Astrocyte (in vitro differentiated cells and primary cell): Measurements from ENCODE around the gene RAB11FIP3. TPM values are rescaled to one million over a fixed set of nuclear protein-coding genes. Genes with fewer than 3 reads are reported as not detected.

Experiments used
- DNase-seq: peaks from one replicate; pipeline ENCODE4 v3.0.0-alpha.2; 2010; ENCODE audit warnings: low read depth
- FAIRE-seq: peaks from 2 replicates; lab custom pipeline; 2011; peaks lifted over from hg19 to GRCh38; lab: Jason Lieb, UNC
- H2AFZ ChIP-seq: 2 replicates; pipeline ENCODE4 v1.6.0; 2012; ENCODE audit warnings: low read depth, low read length, inconsistent platforms
- H3K27ac ChIP-seq: 2 replicates; pipeline ENCODE4 v1.5.1; 2011; ENCODE audit warnings: low read depth, low read length, inconsistent platforms
- H3K27me3 ChIP-seq: 2 replicates; pipeline ENCODE4 v1.6.0; 2011; ENCODE audit warnings: low read length, inconsistent platforms; ENCODE audit not compliant: insufficient read depth
- H3K36me3 ChIP-seq: 2 replicates; pipeline ENCODE4 v1.5.1; 2011; ENCODE audit warnings: low read length, inconsistent platforms; ENCODE audit not compliant: insufficient read depth
- H3K4me1 ChIP-seq: 2 replicates; pipeline ENCODE4 v1.5.1; 2011; ENCODE audit warnings: low read length, inconsistent platforms; ENCODE audit not compliant: insufficient read depth
- H3K4me2 ChIP-seq: 2 replicates; pipeline ENCODE4 v1.6.0; 2012; ENCODE audit warnings: low read length, inconsistent platforms
- H3K4me3 ChIP-seq: 2 replicates; pipeline ENCODE4 v1.5.1; 2011; ENCODE audit warnings: low read depth, mild to moderate bottlenecking, low read length, inconsistent platforms; ENCODE audit not compliant: insufficient read depth
- H3K79me2 ChIP-seq: 2 replicates; pipeline ENCODE4 v1.6.0; 2012; ENCODE audit warnings: mild to moderate bottlenecking, low read length, inconsistent platforms; ENCODE audit not compliant: insufficient read depth
- H3K9ac ChIP-seq: 2 replicates; pipeline ENCODE4 v1.6.0; 2012; ENCODE audit warnings: mild to moderate bottlenecking, low read length, inconsistent platforms
- H3K9me3 ChIP-seq: 2 replicates; pipeline ENCODE4 v1.5.1; 2012; ENCODE audit warnings: low read depth, mild to moderate bottlenecking, low read length, inconsistent platforms; ENCODE audit not compliant: insufficient read depth
- H4K20me1 ChIP-seq: 2 replicates; pipeline ENCODE4 v1.6.0; 2012; ENCODE audit warnings: low read length, inconsistent platforms; ENCODE audit not compliant: insufficient read depth
- H3K27ac Mint-ChIP-seq: one replicate; pipeline ENCODE4 v1.8.0; 2021; ENCODE audit warnings: mild to moderate bottlenecking, mixed read lengths; ENCODE audit not compliant: unreplicated experiment
- H3K27me3 Mint-ChIP-seq: one replicate; pipeline ENCODE4 v1.8.0; 2021; ENCODE audit warnings: low read depth, mixed read lengths; ENCODE audit not compliant: unreplicated experiment
- H3K36me3 Mint-ChIP-seq: one replicate; pipeline ENCODE4 v1.8.0; 2021; ENCODE audit warnings: low read depth, mixed read lengths; ENCODE audit not compliant: unreplicated experiment
- H3K4me1 Mint-ChIP-seq: one replicate; pipeline ENCODE4 v1.8.0; 2021; ENCODE audit warnings: low read depth, mixed read lengths; ENCODE audit not compliant: unreplicated experiment
- H3K4me3 Mint-ChIP-seq: one replicate; pipeline ENCODE4 v1.8.0; 2021; ENCODE audit warnings: mild to moderate bottlenecking, moderate library complexity, mixed read lengths; ENCODE audit not compliant: unreplicated experiment
- H3K9me3 Mint-ChIP-seq: one replicate; pipeline ENCODE4 v1.8.0; 2021; ENCODE audit warnings: mild to moderate bottlenecking, mixed read lengths; ENCODE audit not compliant: unreplicated experiment
- EZH2 ChIP-seq: IDR thresholded peaks from 2 replicates; pipeline ENCODE4 v1.6.1; 2012; ENCODE audit warnings: mild to moderate bottlenecking, low read length, inconsistent platforms; ENCODE audit not compliant: insufficient read depth
- total RNA-seq: library from RNA; stranded (reverse); gene quantifications from 2 replicates; pipeline ENCODE4 v1.2.1, GENCODE V29; 2021
- TF ChIP-seq, protein P1 (sequence below): IDR thresholded peaks from 2 replicates; pipeline ENCODE4 v1.5.1; 2011; ENCODE audit warnings: low read depth, mild to moderate bottlenecking, inconsistent platforms, low read length, moderate library complexity; ENCODE audit not compliant: insufficient read depth

Gene RAB11FIP3
- total RNA-seq, 1 donor from 2014 or later: 21.2 TPM

DNA sequence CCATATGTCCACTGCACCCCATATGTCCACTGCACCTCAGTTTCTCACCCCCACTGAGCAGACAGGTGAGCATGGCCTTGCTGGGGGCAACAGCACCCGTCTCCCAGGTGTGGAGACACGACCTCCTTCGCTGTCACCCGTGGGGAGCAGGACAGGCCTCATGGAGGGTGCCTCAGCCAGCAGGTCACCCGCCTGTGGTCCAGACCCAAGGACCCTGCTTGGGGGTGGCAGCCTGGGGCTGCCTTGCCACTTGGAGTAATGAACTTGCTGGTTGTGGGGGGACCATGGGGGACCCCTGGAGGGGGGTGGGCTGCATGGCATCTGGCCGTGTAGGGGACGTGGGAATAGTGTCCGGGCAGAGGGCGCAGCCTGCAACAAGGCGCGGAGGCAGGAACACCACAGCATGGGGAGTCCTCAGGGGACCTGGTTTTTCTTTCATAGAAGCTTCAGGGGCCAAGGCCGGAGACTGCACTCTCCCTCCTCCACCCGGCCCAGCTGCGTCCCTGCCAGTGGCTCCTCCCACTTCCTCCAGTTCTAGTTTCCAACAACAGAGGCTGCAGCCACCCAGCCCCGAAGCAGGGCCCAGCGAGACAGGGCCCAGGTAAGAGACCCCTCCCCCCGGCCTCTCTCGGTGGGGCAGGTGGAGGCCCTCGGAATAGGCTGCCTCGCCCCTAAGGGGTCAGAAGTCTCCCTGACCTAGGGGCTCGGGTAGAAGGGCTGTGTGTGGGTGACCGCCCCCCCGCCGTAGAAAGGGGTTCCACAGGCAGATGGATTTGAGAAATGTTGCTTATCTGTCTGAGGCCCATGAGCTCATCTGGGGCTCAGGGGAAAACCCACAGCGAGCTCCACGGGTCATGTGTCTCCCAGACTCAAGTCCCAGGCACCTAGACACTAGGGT lies 141.3 kb downstream of the RAB11FIP3 start, which contains the start of gene NHLRC4:
Gene NHLRC4 (plus strand): TSS at position 531 of the 898 bp plus-strand sequence. CDS start 1,043 bp downstream, outside the sequence.
- no peaks in the 10 kb centered on the region for H3K36me3 ChIP-seq
- H3K4me3 ChIP-seq: no peak within 1 kb of the TSS
- H3K27me3 ChIP-seq: peaks cover 6% of the 10 kb centered on the region
- TF ChIP-seq EZH2: no peak
- TF ChIP-seq, protein P1, sequence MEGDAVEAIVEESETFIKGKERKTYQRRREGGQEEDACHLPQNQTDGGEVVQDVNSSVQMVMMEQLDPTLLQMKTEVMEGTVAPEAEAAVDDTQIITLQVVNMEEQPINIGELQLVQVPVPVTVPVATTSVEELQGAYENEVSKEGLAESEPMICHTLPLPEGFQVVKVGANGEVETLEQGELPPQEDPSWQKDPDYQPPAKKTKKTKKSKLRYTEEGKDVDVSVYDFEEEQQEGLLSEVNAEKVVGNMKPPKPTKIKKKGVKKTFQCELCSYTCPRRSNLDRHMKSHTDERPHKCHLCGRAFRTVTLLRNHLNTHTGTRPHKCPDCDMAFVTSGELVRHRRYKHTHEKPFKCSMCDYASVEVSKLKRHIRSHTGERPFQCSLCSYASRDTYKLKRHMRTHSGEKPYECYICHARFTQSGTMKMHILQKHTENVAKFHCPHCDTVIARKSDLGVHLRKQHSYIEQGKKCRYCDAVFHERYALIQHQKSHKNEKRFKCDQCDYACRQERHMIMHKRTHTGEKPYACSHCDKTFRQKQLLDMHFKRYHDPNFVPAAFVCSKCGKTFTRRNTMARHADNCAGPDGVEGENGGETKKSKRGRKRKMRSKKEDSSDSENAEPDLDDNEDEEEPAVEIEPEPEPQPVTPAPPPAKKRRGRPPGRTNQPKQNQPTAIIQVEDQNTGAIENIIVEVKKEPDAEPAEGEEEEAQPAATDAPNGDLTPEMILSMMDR: no peak
- peaks cover 12% of the 10 kb centered on the region for H4K20me1 ChIP-seq
- H3K27ac ChIP-seq: no peak within 1 kb of the TSS
- H2AFZ ChIP-seq: no peak within 1 kb of the TSS
- Mint-ChIP-seq H3K36me3 (no peaks in the 10 kb centered on the region), H3K9me3 (no peaks in the 10 kb centered on the region), H3K27ac (no peak within 1 kb of the TSS), H3K4me3 (no peak within 1 kb of the TSS), H3K4me1 (peaks cover 6% of the 10 kb centered on the region), H3K27me3 (peaks cover 7% of the 10 kb centered on the region)
- no peaks in the 10 kb centered on the region for H3K9me3 ChIP-seq
- H3K79me2 ChIP-seq: peaks cover 14% of the 10 kb centered on the region
- DNase-seq (no peak), FAIRE-seq (no peak)
- H3K4me2 ChIP-seq: peak within 1 kb of the TSS; percentile 33
- peaks cover 19% of the 10 kb centered on the region for H3K4me1 ChIP-seq
- no peak within 1 kb of the TSS for H3K9ac ChIP-seq

DNA sequence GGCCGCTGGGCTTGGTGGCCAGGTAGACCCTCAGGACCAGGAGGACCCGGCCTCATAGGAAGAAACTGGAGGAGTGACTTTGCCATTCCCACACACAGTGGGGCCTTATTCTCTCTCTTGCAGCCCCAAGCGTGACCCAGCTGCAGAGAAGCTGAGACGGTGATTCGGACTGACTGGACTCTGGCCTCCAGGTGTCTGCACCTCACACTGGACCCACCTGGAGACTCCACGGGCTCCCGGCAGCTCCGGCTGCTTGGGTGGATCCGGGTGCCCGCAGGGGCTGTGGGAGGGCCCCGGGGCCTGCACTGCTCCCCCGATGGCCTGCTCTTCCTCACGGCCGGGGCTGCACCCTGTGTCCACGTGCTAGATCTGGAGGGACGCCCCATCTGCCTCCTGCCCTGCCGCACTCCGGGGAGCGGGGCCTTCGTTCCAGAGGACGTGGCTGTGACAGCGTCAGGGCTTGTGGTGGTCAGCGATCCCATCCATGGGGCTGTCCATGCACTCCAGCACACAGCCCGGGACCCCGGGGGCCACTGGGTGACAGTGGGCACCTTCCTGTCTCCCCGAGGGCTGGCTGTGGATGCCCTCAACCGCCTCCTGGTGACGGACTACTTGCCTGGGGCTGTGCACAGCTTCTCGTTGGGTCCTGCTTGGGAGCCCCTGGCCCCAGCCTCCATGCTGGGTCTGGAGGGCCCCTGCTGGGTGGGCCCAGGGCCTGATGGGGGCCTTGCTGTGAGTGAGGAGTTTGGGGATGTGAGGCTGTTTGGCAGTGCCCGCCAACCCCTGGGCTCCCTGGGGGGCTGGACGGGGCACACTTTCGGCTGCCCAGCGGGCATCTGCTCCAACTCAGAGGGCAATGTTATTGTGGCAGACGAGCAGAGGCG lies 142.2 kb downstream of the RAB11FIP3 start:
- Mint-ChIP-seq H3K27ac (no peak overlapping the region), H3K4me3 (no peak overlapping the region), H3K36me3 (no peaks in the 10 kb centered on the region), H3K27me3 (peaks cover 2% of the 10 kb centered on the region), H3K4me1 (peaks cover 6% of the 10 kb centered on the region), H3K9me3 (no peaks in the 10 kb centered on the region)
- FAIRE-seq (no peak), DNase-seq (no peak)
- Histone ChIP-seq H3K4me1 (peaks cover 19% of the 10 kb centered on the region), H3K9ac (no peak overlapping the region), H3K4me2 (no peak overlapping the region), H2AFZ (no peak overlapping the region), H3K79me2 (peaks cover 22% of the 10 kb centered on the region), H4K20me1 (peaks cover 21% of the 10 kb centered on the region), H3K27me3 (peaks cover 2% of the 10 kb centered on the region), H3K4me3 (no peak overlapping the region), H3K9me3 (no peaks in the 10 kb centered on the region), H3K27ac (no peak overlapping the region), H3K36me3 (no peaks in the 10 kb centered on the region)
- TF ChIP-seq, protein P1: no peak
- no peak for TF ChIP-seq EZH2
